Measurements from ENCODE around the gene CERK. TPM values are rescaled to one million over a fixed set of nuclear protein-coding genes. Genes with fewer than 3 reads are reported as not detected.

The CERK gene
- total RNA-seq, 2 donors from 2014 or later, result 10.2 to 18.0 TPM

DNA sequence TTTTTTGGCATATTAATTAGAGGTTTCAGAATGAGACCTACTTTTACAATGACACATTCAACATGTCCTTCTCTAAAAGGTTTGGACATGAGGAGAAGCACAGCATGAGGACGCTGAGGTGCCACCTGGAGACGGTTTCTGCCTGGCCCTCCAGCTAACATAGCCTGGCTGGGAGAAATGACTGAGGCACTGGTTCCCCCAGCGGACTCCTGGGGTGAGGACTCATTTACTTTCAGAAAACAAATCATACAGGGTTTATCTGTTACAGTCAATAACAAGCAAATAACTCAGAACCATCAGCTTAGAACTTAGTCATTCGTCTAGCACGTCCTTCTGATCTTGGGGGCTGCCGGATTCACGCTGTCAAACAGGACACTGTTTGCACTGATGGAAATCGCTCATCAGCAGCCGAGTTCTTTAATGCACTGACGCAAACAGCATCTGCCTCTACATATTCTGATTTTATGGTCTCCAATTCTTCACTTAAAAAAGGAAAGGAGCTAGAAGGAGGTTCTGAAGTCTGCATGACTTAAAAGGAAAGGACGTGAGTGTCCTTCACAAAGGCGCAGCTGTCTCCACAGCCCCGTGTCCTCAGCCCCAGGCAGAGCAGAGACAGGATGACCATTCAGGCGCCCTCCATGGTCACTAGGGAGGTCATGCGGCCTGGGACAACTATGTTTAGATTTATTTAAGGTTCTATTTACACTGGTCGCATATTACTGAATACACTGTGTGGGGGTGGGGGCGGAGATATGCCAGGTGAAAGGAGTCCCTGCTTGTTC, 44.2 kb downstream of the CERK start:
- DNase-seq (ENCODE audit: low spot score), result no peak
- H3K4me1 ChIP-seq (replicated peaks), result no peaks in the 10 kb centered on the region
- no peaks in the 10 kb centered on the region for H3K27me3 ChIP-seq (replicated peaks; ENCODE audit: insufficient read depth)
- intact Hi-C loops (cut with DNase I), result no loop called here
- WGBS, result 86% methylated on average over 17 of the region's 17 CpGs
- TF ChIP-seq POLR2AphosphoS5 (IDR thresholded peaks at IDR 0.05), result no peak
- TF ChIP-seq, protein P1, sequence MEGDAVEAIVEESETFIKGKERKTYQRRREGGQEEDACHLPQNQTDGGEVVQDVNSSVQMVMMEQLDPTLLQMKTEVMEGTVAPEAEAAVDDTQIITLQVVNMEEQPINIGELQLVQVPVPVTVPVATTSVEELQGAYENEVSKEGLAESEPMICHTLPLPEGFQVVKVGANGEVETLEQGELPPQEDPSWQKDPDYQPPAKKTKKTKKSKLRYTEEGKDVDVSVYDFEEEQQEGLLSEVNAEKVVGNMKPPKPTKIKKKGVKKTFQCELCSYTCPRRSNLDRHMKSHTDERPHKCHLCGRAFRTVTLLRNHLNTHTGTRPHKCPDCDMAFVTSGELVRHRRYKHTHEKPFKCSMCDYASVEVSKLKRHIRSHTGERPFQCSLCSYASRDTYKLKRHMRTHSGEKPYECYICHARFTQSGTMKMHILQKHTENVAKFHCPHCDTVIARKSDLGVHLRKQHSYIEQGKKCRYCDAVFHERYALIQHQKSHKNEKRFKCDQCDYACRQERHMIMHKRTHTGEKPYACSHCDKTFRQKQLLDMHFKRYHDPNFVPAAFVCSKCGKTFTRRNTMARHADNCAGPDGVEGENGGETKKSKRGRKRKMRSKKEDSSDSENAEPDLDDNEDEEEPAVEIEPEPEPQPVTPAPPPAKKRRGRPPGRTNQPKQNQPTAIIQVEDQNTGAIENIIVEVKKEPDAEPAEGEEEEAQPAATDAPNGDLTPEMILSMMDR (IDR thresholded peaks at IDR 0.05), result no peak
- no peak for TF ChIP-seq POLR2A (IDR thresholded peaks at IDR 0.05)
- no peak overlapping the region for H3K27ac ChIP-seq
- peaks cover under 1 to 3% of the 10 kb centered on the region in 2 donors for H3K36me3 ChIP-seq
- no peak overlapping the region for H3K4me3 ChIP-seq
- H3K9me3 ChIP-seq, result no peaks in the 10 kb centered on the region

DNA sequence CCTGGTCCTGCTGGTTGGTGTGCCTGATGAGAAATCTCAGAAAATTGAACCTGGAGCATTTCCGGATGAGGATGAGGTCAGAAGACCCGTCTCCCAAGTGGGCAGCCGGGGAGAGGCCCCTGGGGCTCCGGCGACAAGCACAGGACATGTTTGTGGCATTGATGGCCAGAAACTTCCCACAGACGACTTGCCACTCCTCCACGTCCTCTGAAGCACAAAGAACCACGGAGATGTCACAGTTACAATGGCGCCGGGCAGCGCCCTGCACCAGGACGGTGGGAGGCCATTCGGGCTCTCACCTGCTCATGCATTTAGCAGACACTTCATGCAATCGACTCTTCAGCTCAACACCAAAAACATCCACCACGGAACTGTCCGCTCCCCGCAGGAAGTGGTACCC, 46.5 kb downstream of the CERK start:
- peaks cover 0 to 3% of the 10 kb centered on the region in 2 donors for H3K36me3 ChIP-seq
- intact Hi-C loops (cut with DNase I), result no loop called here
- TF ChIP-seq, protein P1 (IDR thresholded peaks at IDR 0.05), result no peak
- no peak for TF ChIP-seq POLR2A (IDR thresholded peaks at IDR 0.05)
- no peak for TF ChIP-seq POLR2AphosphoS5 (IDR thresholded peaks at IDR 0.05)
- no peak overlapping the region for H3K4me3 ChIP-seq
- no peaks in the 10 kb centered on the region for H3K4me1 ChIP-seq (replicated peaks)
- no peaks in the 10 kb centered on the region for H3K27me3 ChIP-seq (replicated peaks; ENCODE audit: insufficient read depth)
- 93% methylated on average over 17 of the region's 17 CpGs for WGBS
- no peak for DNase-seq (ENCODE audit: low spot score)
- H3K9me3 ChIP-seq, result no peaks in the 10 kb centered on the region
- H3K27ac ChIP-seq, result no peak overlapping the region

DNA sequence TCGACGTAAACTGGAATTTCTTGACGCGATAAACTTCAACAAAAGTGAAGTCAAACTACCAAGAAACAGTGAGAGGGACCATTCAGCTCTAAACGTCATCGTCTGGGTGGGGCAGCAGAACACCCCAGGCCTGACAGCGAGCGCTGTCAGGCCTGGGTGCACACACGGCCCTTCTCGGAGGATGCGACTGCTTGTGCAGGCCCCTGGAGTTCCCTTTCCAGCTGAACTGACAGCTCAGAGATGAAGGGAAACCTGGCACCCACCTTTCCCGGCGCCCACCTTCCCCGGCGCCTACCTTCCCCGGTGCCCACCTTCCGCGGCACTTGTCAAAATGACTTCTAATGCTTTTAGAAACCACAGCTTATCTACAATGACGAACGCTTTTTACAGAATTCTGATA, 47.9 kb downstream of the CERK start:
- WGBS, result 97% methylated on average over 20 of the region's 20 CpGs
- no peaks in the 10 kb centered on the region for H3K36me3 ChIP-seq
- TF ChIP-seq, protein P1 (IDR thresholded peaks at IDR 0.05), result no peak
- no peak for TF ChIP-seq POLR2AphosphoS5 (IDR thresholded peaks at IDR 0.05)
- no peak for TF ChIP-seq POLR2A (IDR thresholded peaks at IDR 0.05)

DNA sequence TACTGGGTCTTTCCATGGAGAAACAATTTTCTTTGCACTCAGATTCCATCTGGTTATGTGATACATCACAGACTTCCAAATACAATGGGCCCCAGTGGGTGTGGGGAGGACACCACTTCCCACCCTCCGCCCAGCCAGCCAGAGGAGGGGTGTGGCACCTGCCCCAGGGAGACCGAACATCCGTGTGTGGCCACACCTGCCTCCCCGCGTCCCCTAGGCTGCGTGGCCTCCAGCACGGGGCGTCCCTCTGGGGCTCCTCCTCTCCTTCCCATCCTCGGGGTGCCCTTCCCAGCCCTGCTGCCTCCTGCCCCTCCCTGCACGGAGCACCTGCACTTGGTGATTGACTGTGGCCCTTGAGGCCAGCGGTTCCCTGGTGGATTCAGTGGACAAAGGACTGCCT, 49.1 kb downstream of the CERK start:
- H3K36me3 ChIP-seq, result no peaks in the 10 kb centered on the region
- no peaks in the 10 kb centered on the region for H3K4me1 ChIP-seq (replicated peaks)
- no peaks in the 10 kb centered on the region for H3K9me3 ChIP-seq
- H3K27me3 ChIP-seq (replicated peaks; ENCODE audit: insufficient read depth), result no peaks in the 10 kb centered on the region
- no peak for DNase-seq (ENCODE audit: low spot score)
- TF ChIP-seq POLR2AphosphoS5 (IDR thresholded peaks at IDR 0.05) (no peak), POLR2A (IDR thresholded peaks at IDR 0.05) (no peak)
- TF ChIP-seq, protein P1 (IDR thresholded peaks at IDR 0.05), result no peak
- intact Hi-C loops (cut with DNase I), result no loop called here
- 68% methylated on average over 6 of the region's 11 CpGs for WGBS
- H3K27ac ChIP-seq, result no peak overlapping the region
- H3K4me3 ChIP-seq, result no peak overlapping the region

More for the DNA sequence above, 47.9 kb downstream of the CERK start:
- no peak for DNase-seq (ENCODE audit: low spot score)
- no peaks in the 10 kb centered on the region for H3K4me1 ChIP-seq (replicated peaks)
- H3K27me3 ChIP-seq (replicated peaks; ENCODE audit: insufficient read depth), result no peaks in the 10 kb centered on the region
- H3K4me3 ChIP-seq, result no peak overlapping the region
- intact Hi-C loops (cut with DNase I), result no loop called here
- H3K27ac ChIP-seq, result no peak overlapping the region
- no peaks in the 10 kb centered on the region for H3K9me3 ChIP-seq

DNA sequence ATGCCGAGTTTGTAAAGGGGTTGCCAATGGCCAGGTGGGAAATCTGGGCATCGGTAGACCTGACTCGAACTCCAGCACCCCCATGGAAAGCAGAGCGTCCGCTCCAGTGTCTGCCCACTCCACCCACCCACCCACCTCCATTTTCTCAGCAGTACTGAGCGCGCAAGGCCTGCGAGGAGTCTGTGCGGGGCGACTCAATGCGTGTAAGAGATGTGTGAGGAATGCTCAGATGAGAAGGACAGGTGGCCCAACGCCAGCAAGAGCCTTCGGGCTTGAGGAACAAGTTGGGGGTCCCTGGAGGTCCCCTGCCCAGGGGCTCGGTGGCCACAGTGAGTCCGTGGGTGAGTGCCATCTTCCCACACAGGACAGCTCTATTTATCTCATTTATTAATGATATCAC, 50.6 kb downstream of the CERK start:
- Histone ChIP-seq H3K4me3 (no peak overlapping the region), H3K27me3 (replicated peaks; ENCODE audit: insufficient read depth) (no peaks in the 10 kb centered on the region), H3K27ac (no peak overlapping the region), H3K36me3 (no peaks in the 10 kb centered on the region), H3K9me3 (no peaks in the 10 kb centered on the region), H3K4me1 (replicated peaks) (no peaks in the 10 kb centered on the region)
- TF ChIP-seq POLR2AphosphoS5 (IDR thresholded peaks at IDR 0.05) (no peak), POLR2A (IDR thresholded peaks at IDR 0.05) (no peak)
- TF ChIP-seq, protein P1 (IDR thresholded peaks at IDR 0.05), result no peak
- 93% methylated on average over 15 of the region's 15 CpGs for WGBS
- DNase-seq (ENCODE audit: low spot score), result no peak
- intact Hi-C loops (cut with DNase I), result no loop called here
